Suprapubic skin (tissue), 3 donors: ENCODE results near the gene EIF4E1B.

Source experiments
- CTCF ChIP-seq, 2 donors: fragments of 200-600 bp in 1 of 2; fragments of 450-650 bp in 1 of 2; sonication (generic) in 1 of 2; IDR thresholded peaks; one replicate each; pipeline ENCODE4 v1.5.1; 2016 to 2019; ENCODE audit warnings: antibody characterized with exemption in 2 of 2, mild to moderate bottlenecking in 1 of 2, moderate library complexity in 1 of 2
- EP300 ChIP-seq: sonication (generic); formaldehyde crosslinking; IDR thresholded peaks from one replicate; pipeline ENCODE4 v1.6.1; 2017; ENCODE audit warnings: antibody characterized with exemption
- POLR2A ChIP-seq, 2 donors: fragments of 450-650 bp; IDR thresholded peaks; one replicate each; pipeline ENCODE4 v1.6.1; 2017; ENCODE audit warnings: antibody characterized with exemption in 2 of 2, mild to moderate bottlenecking in 2 of 2, moderate library complexity in 2 of 2

- TF ChIP-seq CTCF (IDR thresholded peaks at IDR 0.05) (no peak), POLR2A (IDR thresholded peaks at IDR 0.05) (no peak), EP300 (no peak)
These were observed 26.1 kb downstream of the EIF4E1B start for GRCh38 chr5:176656467-176656990.
